GM21825 (cell line): ENCODE data around the gene SPDYE16.
A peak's percentile ranks its signal among the peaks of the same experiment; 100 is the strongest.
"Not testable (repeated sequence)": the region's sequence is repeated elsewhere in the genome, so short reads cannot be mapped to it uniquely, and the experiment has no call there.

Experiments
- ATAC-seq: cut with Tn5 transposase; IDR thresholded peaks from one replicate; pipeline ENCODE4 v1.9.1; 2021; ENCODE audit warnings: mild to moderate bottlenecking, moderate library complexity; ENCODE audit not compliant: unreplicated experiment

Gene SPDYE16

GRCh38 chr7:76543197-76543596 is at the start of gene SPDYE16:
Gene SPDYE16 (minus strand): TSS chr7:76543297. CDS start chr7:76541459, 1,838 bp downstream.
- not testable (repeated sequence) for ATAC-seq

GRCh38 chr7:76592694-76593093 is 49.6 kb upstream of the SPDYE16 start:
- not testable (repeated sequence) for ATAC-seq

GRCh38 chr7:76591602-76592304 is 48.7 kb upstream of the SPDYE16 start:
- peak; percentile 74 for ATAC-seq

GRCh38 chr7:76591033-76591432 is 47.9 kb upstream of the SPDYE16 start:
- ATAC-seq, result not testable (repeated sequence)

- not testable (repeated sequence) for ATAC-seq
These were observed 45.5 kb upstream of the SPDYE16 start for GRCh38 chr7:76588586-76588985.

GRCh38 chr7:76586585-76587315 is 43.7 kb upstream of the SPDYE16 start:
- not testable (repeated sequence) for ATAC-seq

GRCh38 chr7:76583636-76584281 is 40.7 kb upstream of the SPDYE16 start:
- ATAC-seq, result not testable (repeated sequence)

- not testable (repeated sequence) for ATAC-seq
These were observed 39.9 kb upstream of the SPDYE16 start for GRCh38 chr7:76582848-76583631.

GRCh38 chr7:76575919-76576655 is 33.0 kb upstream of the SPDYE16 start:
- ATAC-seq, result not testable (repeated sequence)

- ATAC-seq, result not testable (repeated sequence)
These were observed 32.3 kb upstream of the SPDYE16 start for GRCh38 chr7:76575431-76575830.

- ATAC-seq, result not testable (repeated sequence)
These were observed 29.2 kb upstream of the SPDYE16 start for GRCh38 chr7:76572296-76572695.

- not testable (repeated sequence) for ATAC-seq
These were observed 27.3 kb upstream of the SPDYE16 start for GRCh38 chr7:76570324-76570775.

GRCh38 chr7:76568742-76569141 is 25.6 kb upstream of the SPDYE16 start:
- ATAC-seq, result not testable (repeated sequence)

- ATAC-seq, result not testable (repeated sequence)
These were observed 24.7 kb upstream of the SPDYE16 start for GRCh38 chr7:76567753-76568152.

- not testable (repeated sequence) for ATAC-seq
These were observed 24.2 kb upstream of the SPDYE16 start for GRCh38 chr7:76567311-76567710.

- ATAC-seq, result not testable (repeated sequence)
These were observed 21.9 kb upstream of the SPDYE16 start for GRCh38 chr7:76565001-76565400.

- not testable (repeated sequence) for ATAC-seq
These were observed 18.2 kb upstream of the SPDYE16 start for GRCh38 chr7:76561342-76561741.

- not testable (repeated sequence) for ATAC-seq
These were observed 17.1 kb upstream of the SPDYE16 start for GRCh38 chr7:76560157-76560556.

- ATAC-seq, result not testable (repeated sequence)
These were observed 16.6 kb upstream of the SPDYE16 start for GRCh38 chr7:76559685-76560084.

GRCh38 chr7:76551992-76552391 is 8.9 kb upstream of the SPDYE16 start:
- not testable (repeated sequence) for ATAC-seq
